Keratinocyte (primary cell): ENCODE results near the gene RING1. TPM values are rescaled to one million over a fixed set of nuclear protein-coding genes. Genes with fewer than 3 reads are reported as not detected.
"Not testable (repeated sequence)": the region's sequence is repeated elsewhere in the genome, so short reads cannot be mapped to it uniquely, and the experiment has no call there.

Experiments
- DNase-seq: peaks from one replicate; pipeline ENCODE4 v3.0.0-alpha.2; 2011; ENCODE audit warnings: low read depth, missing footprints, low spot score
- FAIRE-seq: peaks from 2 replicates; lab custom pipeline; 2011; peaks lifted over from hg19 to GRCh38; lab: Jason Lieb, UNC
- H2AFZ ChIP-seq: 2 replicates; pipeline ENCODE4 v1.6.0; 2012; ENCODE audit warnings: low read length, control low read depth, inconsistent platforms; ENCODE audit not compliant: control insufficient read depth
- H3K27ac ChIP-seq: 2 replicates; pipeline ENCODE4 v1.5.1; 2011; ENCODE audit warnings: low read length; ENCODE audit not compliant: control insufficient read depth, insufficient read depth
- H3K27me3 ChIP-seq: 3 replicates; pipeline ENCODE4 v1.6.0; 2011; ENCODE audit warnings: low read length; ENCODE audit not compliant: control insufficient read depth, insufficient read depth; ENCODE audit errors: extremely low read depth
- H3K36me3 ChIP-seq, 2 experiments: 2 replicates in 1 of 2; 3 replicates in 1 of 2; pipeline ENCODE4 v1.5.1; 2011; ENCODE audit warnings: low read length in 2 of 2, mild to moderate bottlenecking in 1 of 2; ENCODE audit not compliant: control insufficient read depth in 2 of 2, insufficient read depth in 2 of 2; ENCODE audit errors: extremely low read depth in 1 of 2
- H3K4me1 ChIP-seq: 3 replicates; pipeline ENCODE4 v1.5.1; 2011; ENCODE audit warnings: low read length; ENCODE audit not compliant: control insufficient read depth, insufficient read depth; ENCODE audit errors: extremely low read depth
- H3K4me2 ChIP-seq: 3 replicates; pipeline ENCODE4 v1.6.0; 2011; ENCODE audit warnings: low read depth, low read length; ENCODE audit not compliant: control insufficient read depth, insufficient read depth; ENCODE audit errors: extremely low read depth
- H3K4me3 ChIP-seq, 3 experiments: fragments of 200-600 bp in 1 of 3; sonication (generic) in 1 of 3; 2 replicates in 2 of 3; 3 replicates in 1 of 3; pipeline ENCODE4 v1.5.1; 2011 to 2016; ENCODE audit warnings: low read length in 3 of 3, mild to moderate bottlenecking in 3 of 3, control low read depth in 2 of 3, inconsistent platforms in 1 of 3, low read depth in 1 of 3, mixed read lengths in 1 of 3, mixed run types in 1 of 3, moderate library complexity in 1 of 3; ENCODE audit not compliant: control insufficient read depth in 2 of 3, insufficient read depth in 2 of 3; ENCODE audit errors: extremely low read depth in 1 of 3
- H3K79me2 ChIP-seq: 2 replicates; pipeline ENCODE4 v1.6.0; 2012; ENCODE audit warnings: low read length; ENCODE audit not compliant: control insufficient read depth, insufficient read depth
- H3K9ac ChIP-seq: 3 replicates; pipeline ENCODE4 v1.6.0; 2011; ENCODE audit warnings: low read length; ENCODE audit not compliant: control insufficient read depth, insufficient read depth; ENCODE audit errors: extremely low read depth
- H3K9me1 ChIP-seq: 3 replicates; pipeline ENCODE4 v1.6.0; 2011; ENCODE audit warnings: low read length; ENCODE audit not compliant: control insufficient read depth, insufficient read depth; ENCODE audit errors: extremely low read depth
- H3K9me3 ChIP-seq: 2 replicates; pipeline ENCODE4 v1.5.1; 2012; ENCODE audit warnings: low read depth, low read length; ENCODE audit not compliant: control insufficient read depth
- H4K20me1 ChIP-seq: 3 replicates; pipeline ENCODE4 v1.6.0; 2011; ENCODE audit warnings: low read length; ENCODE audit not compliant: control insufficient read depth, insufficient read depth; ENCODE audit errors: extremely low read depth
- CTCF ChIP-seq, 3 experiments: IDR thresholded peaks in 1 of 3; conservative IDR thresholded peaks in 1 of 3; optimal IDR thresholded peaks in 1 of 3; 2 replicates in 2 of 3; 3 replicates in 1 of 3; pipeline versions ENCODE3 to v1.5.1; 2011; ENCODE audit warnings: low read length in 3 of 3, mild to moderate bottlenecking in 3 of 3, moderate library complexity in 2 of 3, control low read depth in 1 of 3, inconsistent platforms in 1 of 3; ENCODE audit not compliant: insufficient read depth in 2 of 3; ENCODE audit errors: extremely low read depth in 1 of 3
- EZH2 ChIP-seq: IDR thresholded peaks from one replicate; pipeline ENCODE4 v1.6.1; 2012; ENCODE audit warnings: inconsistent platforms, mild to moderate bottlenecking, low read length, moderate library complexity
- dilution Hi-C: fragments of 300-500 bp; cut with MboI; formaldehyde crosslinking; loops from one replicate; pipeline ENCODE4 v1.7.0; 2020; ENCODE audit warnings: low sequenced_read_pairs; ENCODE audit not compliant: extremely low pct_ligation_motif_present
- polyA plus RNA-seq, 5 experiments: library from polyadenylated mRNA; depleted of rRNA in 3 of 5; stranded (reverse) in 3 of 5; stranded (forward) in 1 of 5; unstranded in 1 of 5; fragments of >200 nt; gene quantifications; 1 replicate in 1 of 5; 2 replicates in 3 of 5; 3 replicates in 1 of 5; pipeline versions ENCODE4 v1.2.1 to v1.2.3, GENCODE V29; 2011 to 2012; ENCODE audit warnings: missing spikeins in 2 of 5, low read depth in 1 of 5, low replicate concordance in 1 of 5

Gene RING1
- polyA plus RNA-seq, 1 donor (not counting 4 experiments of a cell fraction or from before 2014, with no cell fraction given): 23.0 TPM

- H3K4me3 ChIP-seq: no peak overlapping the region
- H3K4me1 ChIP-seq: peaks cover 25% of the 10 kb centered on the region
- no peaks in the 10 kb centered on the region for H3K79me2 ChIP-seq
- no peaks in the 10 kb centered on the region for H4K20me1 ChIP-seq
- no peak overlapping the region for H3K4me2 ChIP-seq
- no peaks in the 10 kb centered on the region for H3K9me1 ChIP-seq
- no peaks in the 10 kb centered on the region for H3K36me3 ChIP-seq
- TF ChIP-seq EZH2 (no peak), CTCF (optimal IDR thresholded peaks at IDR 0.05 in 1 of 3, IDR thresholded peaks at IDR 0.05 in 1 of 3, conservative IDR thresholded peaks at IDR 0.05 in 1 of 3; ENCODE audit: extremely low read depth in 1 of 3, insufficient read depth in 2 of 3, low read length in 3 of 3) (no peak)
- no peak overlapping the region for H2AFZ ChIP-seq
- dilution Hi-C loops: no loop called here
- no peaks in the 10 kb centered on the region for H3K9me3 ChIP-seq
- no peak overlapping the region for H3K9ac ChIP-seq
- no peaks in the 10 kb centered on the region for H3K27me3 ChIP-seq
- DNase-seq (no peak), FAIRE-seq (no peak)
- H3K27ac ChIP-seq: no peak overlapping the region
Measured at GRCh38 chr6:33217681-33218080, 9.4 kb downstream of the RING1 start.

GRCh38 chr6:33226503-33227120 lies 18.3 kb downstream of the RING1 start:
- H2AFZ ChIP-seq, H3K27ac ChIP-seq, H3K9ac ChIP-seq, FAIRE-seq, H4K20me1 ChIP-seq, H3K9me1 ChIP-seq, H3K4me2 ChIP-seq, H3K4me3 ChIP-seq, H3K4me1 ChIP-seq, H3K9me3 ChIP-seq, H3K36me3 ChIP-seq, dilution Hi-C loops, DNase-seq, H3K27me3 ChIP-seq, H3K79me2 ChIP-seq: not testable (repeated sequence)

GRCh38 chr6:33235221-33235634 lies 26.9 kb downstream of the RING1 start:
- H3K27me3 ChIP-seq: peaks cover 7% of the 10 kb centered on the region
- H3K4me3 ChIP-seq: no peak overlapping the region
- no peaks in the 10 kb centered on the region for H3K9me3 ChIP-seq
- no peaks in the 10 kb centered on the region for H3K36me3 ChIP-seq
- no peaks in the 10 kb centered on the region for H4K20me1 ChIP-seq
- dilution Hi-C loops: no loop called here
- no peak overlapping the region for H3K27ac ChIP-seq
- no peak overlapping the region for H3K9ac ChIP-seq
- no peak for FAIRE-seq
- H3K4me1 ChIP-seq: no peaks in the 10 kb centered on the region
- H2AFZ ChIP-seq: no peak overlapping the region
- TF ChIP-seq CTCF (optimal IDR thresholded peaks at IDR 0.05 in 1 of 3, IDR thresholded peaks at IDR 0.05 in 1 of 3, conservative IDR thresholded peaks at IDR 0.05 in 1 of 3; ENCODE audit: extremely low read depth in 1 of 3, insufficient read depth in 2 of 3, low read length in 3 of 3): no peak
- no peak for TF ChIP-seq EZH2
- H3K9me1 ChIP-seq: no peaks in the 10 kb centered on the region
- H3K4me2 ChIP-seq: no peak overlapping the region
- no peaks in the 10 kb centered on the region for H3K79me2 ChIP-seq
- DNase-seq: no peak
